Colon (tissue), 2 donors: ENCODE measurements around the gene MPPED1.

ENCODE experiments used
- FAIRE-seq: peaks from 2 replicates; lab custom pipeline; 2012; peaks lifted over from hg19 to GRCh38; lab: Jason Lieb, UNC
- donor health status: control.
- donor health status: control.

MPPED1 gene

DNA sequence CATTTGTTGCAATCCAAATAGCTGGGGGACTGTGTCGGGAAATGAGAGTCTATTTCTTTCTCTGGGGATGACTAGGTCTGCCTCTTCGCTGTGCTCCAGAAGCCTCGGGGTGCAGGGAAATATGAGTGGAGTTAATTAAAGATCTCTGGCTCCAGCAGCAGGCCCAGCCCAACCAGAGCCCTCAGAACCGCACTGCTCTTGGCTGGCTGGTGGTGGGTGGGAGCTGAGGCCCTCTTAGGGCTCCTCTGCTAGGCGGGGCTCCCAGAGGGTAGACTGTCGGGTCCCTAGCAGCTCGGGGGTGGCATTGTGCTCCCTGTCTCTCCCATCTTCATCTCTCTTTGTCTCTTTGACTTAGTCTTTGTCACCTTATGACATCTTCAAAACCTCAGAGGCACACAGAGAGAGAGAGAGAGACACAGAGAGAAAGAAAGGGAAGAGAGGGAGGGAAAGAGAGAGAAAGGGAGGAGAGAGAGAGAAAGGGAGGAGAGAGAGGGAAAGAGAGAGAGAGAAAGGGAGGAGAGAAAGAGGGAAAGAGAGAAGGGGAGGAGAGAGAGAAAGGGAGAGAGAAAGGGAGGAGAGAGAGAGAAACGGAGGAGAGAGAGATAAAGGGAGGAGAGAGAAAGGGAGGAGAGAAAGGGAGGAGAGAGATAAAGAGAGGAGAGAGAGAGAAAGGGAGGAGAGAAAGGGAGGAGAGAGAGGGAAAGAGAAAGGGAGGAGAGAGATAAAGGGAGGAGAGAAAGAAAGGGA lies 20.2 kb downstream of the MPPED1 start:
- FAIRE-seq, result no peak

DNA sequence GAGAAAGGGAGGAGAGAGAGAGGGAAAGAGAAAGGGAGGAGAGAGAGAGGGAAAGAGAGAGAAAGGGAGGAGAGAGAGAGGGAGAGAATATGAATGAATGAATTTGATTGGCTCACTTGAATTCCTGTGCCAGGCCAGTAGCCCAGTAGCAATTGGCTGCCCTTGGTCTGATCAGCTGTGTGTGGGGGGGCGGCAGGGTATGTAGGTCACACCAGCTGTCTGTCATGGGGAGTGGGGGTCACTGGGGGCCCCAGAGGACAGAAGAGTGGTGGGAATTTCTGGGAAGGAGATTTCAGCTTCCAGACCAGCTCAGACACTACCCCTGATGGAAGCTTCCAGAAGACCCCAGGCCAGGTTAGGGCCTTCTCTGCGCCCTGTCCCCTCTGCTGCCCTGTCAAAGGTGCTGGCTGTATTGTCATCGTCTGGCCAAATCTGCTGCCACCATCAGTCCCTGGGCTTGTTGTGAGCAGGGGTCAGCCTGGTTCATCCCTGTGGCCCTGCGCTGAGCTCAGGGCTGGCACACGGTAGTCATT lies 21.1 kb downstream of the MPPED1 start:
- FAIRE-seq, result no peak

DNA sequence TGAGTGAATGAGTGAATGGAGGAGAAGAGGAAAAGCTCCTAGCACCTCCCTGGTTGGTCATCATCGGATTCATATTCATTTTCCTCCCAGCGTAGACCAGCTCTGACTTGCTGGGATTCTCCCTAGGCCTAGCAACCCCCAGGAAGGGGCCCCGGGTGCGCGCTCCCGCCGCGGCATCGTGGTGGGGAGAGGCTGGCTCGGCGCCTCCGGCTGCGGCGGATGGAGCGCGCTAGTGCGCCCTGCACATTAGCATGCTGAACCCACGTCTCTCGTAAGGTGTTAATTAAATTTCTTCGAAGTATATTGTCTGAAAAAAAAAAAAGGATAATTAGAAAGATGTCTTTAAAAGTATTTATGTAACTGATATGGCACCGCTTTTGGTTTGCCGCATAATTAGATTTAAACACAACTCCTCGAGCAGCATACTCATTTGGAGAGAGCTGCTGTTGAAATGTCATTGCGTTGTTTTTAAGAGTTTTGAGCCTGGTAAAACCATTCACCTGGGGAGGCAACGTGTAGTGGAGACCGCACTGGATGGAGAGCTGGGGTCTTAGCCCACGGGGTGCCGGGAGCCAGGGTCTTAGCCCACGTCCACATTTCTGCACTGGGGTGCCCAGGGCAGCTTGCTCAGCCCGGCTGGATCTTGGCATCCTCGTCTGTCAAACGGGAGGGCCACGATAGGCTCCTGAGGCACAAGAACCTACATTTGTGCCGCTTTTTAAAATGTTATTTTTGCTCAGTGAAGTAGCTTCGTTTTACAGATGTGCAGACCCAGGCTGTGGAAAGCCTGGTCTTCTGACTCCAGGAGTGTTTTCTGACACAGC lies 21.8 kb downstream of the MPPED1 start:
- FAIRE-seq, result no peak

DNA sequence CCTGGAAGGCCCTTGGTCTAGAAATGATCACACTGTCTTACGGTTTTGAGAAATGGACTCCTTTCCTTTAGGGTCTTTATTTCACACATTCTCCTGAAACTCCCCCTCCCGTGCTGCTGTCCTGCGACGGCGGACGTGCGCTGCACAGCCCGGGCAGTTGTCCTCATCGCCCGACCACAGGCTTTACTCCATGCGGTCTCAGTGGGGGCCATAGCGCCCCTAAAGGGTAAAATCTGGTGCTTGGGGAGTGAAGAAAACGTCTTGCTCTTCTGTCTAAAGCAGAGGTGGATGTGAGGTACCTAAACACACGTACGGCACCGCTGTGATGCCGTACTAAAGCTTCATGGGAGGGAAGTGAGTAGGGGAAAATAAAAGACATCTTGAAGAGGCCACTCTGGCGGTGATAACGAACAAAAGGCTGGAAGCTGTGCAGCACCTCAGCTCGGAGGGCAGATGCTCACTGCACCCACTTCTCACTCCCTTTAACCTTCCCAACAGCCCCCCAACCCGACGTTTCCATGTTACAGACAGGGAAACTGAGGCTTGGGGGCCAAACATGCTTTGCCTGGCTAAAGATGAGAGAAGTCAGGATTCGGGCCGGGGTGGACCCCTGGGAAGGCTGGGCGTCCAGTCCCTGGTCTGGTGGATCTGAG lies 22.6 kb downstream of the MPPED1 start:
- FAIRE-seq, result no peak

DNA sequence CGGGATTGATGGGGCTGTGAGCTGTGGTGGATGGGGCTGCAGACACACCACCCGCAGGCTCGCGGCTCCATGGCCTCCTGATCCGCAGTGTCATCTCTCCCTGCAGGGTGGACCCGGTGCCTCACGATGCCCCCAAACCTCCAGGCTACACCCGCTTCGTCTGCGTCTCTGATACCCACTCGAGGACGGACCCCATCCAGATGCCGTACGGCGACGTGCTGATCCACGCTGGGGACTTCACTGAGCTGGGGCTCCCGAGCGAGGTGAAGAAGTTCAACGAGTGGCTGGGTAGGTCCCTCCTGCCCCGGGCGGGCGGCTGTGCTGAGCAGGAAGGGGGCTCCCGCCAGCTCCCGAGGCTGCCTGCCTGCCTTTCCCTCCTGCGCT lies 23.1 kb downstream of the MPPED1 start:
- no peak for FAIRE-seq

DNA sequence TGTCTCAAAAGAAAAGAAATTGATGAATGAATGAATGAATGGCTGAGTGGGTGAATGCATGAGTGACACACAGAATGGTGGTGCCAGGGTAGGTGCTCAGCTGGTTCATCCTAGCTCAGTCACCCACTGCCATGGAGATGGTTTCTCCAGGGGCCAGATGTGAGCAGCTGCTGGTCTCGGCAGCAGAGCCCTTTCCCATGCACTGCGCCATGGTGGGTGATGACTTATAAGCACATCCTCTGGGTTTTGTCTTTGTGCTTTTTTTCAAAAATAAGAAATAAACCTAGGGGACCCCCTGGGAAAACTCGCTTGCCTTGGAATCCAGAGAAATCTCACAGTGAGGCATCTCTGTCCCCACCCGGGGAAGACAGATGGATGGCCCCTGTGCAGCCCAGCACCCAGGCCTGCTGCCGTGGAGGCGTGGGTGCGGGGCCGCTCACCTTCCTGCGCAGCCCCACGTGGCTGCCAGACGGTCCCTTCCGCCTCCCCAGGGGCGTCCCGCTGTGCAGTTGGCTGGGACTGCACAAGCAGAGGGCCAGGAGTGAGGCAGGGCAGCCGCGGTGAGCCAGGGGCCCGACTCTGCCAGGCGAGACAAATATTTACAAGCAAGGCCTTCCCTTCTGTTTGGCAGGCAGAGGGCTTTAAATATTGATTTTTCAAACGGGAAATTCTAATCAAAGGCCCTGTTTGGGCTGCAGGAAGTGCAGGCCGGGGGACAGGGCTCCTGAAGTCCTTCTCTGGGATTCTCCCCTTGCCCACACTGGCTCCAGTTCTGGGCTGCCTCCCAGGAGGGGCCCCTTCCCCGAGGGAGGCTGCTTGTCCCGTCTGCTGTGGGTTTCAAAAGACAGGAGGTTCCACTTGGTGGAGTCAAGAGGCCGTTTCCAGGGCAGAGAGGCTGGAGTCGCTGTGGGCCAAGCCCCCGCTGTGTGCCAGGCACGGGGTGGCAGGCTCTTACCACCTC lies 24.3 kb downstream of the MPPED1 start:
- FAIRE-seq, result no peak

DNA sequence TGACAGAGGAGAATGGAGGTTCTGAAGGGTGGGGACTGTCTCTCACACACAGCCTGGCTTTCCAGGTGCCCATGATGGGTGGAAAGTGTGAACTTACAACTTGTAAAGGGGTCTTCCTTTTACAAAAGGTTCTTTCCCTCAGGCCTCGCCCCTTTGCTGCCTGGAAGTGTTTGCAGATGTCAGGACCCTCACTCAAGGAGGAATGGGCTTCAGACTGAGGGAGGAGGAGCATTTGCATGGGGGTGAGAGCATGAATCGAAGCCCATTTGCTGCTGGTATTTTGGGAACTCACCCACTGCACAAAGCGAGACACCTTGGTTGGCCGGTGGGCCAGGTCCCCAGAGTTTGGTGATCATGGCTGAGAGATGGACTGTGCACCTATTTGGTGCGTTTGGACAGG lies 25.1 kb downstream of the MPPED1 start:
- no peak for FAIRE-seq

DNA sequence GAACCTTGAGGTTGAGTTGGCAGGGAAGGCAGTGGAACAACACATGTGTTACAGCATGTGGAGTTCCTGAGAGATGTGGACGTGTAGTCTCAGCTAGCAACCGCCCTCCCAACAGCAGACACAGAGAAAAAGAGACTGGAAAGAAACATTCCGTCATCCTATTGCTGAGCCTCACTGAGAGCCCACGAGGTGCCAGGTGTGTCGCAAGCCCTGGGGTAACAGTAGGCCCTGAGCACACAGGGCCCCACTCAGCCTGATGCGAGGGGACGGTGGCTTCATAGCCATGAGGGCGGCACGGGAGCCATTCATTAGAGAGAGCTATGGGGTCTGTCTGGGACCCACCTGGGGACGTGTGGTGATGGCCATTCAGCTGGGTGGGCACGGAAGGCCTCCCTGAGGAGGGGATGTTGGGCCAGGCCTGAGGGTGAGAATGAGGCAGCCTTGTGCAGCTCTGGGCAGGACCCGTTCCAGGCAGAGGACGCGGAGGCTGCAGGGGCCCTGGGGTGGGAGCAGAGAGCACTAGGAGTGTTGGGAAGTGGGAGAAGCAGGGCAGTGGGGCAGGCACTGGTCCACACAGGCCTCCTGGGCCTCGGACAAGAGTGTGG lies 26.2 kb downstream of the MPPED1 start:
- no peak for FAIRE-seq

DNA sequence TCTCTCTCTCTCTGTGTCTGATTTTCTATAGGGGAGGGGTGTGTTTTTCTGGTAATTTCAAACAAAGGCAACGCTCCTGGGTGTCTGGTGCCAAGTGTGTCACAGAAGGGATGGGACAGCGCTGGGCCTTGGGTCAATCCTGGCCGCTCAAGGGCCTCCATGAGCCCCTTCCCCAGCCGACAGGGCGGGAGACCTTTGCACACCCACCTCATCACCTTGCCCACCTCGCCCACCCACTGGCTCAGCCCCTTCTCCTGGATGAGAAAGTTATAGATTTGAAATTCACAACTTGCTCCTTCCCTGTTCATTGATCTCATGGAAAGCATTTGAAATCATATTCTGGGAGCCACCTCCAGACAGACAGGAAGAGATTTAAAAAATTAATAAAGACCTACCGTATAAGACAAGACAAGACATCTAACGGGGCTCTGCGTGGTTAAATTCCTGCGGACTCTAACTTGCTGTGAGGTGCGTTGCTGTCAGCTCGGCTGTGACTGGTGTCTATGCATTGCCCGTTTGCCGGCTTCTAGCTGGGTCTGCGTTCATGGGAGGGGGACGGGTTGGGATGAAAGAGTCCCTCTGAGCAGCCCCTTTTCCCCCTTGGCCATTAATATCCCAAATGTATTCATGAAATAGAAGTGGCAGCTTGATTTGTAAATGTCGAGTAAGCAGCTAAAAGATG lies 27.0 kb downstream of the MPPED1 start:
- no peak for FAIRE-seq

DNA sequence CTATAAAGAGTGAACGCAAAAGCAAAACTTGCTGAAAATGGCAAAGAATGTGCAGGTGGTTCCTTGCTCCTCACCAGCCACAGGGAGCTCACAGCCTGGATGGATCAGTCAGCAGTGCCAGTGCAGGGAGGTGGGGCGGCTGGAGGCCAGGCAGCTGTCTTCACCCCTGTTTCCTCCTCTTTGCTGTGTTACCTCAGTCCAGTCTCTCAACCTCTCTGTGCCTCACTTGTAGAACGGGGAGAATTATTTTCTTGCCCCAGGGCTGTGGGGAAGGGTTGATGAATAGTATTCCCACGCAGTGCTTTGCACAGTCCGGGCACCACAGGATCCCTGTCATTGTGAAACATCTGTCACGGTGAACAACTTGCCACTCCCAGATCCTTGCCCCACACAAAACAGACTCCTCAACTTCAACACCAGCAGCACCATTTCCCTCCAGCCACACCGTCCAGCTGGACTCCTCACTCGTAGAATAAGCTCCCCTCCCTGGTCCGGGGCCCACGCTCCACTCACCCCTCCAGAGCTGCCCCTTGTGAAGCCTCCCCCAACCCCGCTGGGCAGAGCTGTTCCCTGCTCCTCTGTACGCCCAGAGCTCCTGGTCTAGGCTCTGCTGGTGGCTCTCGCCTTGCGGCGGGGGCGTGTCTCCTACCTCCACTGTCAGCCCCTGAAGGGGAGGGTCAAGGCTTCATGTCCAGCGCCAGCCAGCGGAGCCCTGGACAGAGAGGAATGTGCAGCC lies 27.7 kb downstream of the MPPED1 start:
- FAIRE-seq, result no peak

DNA sequence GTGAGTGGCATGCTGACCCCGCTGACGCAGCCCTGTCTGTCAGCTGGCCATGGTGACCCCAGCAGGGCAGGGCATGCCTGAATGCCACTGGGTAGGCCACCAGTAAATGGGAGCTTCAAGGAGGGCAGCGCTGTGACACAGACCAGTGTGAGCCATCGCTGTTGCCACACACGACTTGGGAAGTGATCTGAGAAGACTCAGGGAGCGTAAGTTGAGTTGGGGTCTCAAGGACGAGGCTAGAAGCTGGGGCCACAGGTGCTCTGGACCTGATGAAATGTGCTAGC lies 28.2 kb downstream of the MPPED1 start:
- FAIRE-seq, result no peak

DNA sequence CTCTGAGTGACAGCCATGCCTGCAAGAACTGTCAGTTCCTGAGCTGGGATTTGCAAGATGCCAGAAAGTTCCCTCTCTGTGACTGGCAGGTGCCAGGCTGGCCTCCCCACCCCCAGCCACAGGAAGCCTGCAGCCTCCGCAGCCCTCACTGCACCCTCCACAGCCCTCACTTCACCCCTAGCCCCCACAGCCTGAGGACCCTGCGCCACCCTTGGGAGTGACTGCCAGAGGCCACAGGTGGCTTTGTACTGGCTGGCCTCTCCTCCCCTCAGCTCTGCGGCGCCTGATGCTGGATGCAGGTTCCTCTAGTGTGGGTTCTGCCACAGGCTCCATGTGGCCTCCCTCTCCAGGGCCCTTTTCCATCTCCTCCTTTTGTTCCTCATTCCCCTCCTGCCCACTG lies 28.7 kb downstream of the MPPED1 start:
- no peak for FAIRE-seq

DNA sequence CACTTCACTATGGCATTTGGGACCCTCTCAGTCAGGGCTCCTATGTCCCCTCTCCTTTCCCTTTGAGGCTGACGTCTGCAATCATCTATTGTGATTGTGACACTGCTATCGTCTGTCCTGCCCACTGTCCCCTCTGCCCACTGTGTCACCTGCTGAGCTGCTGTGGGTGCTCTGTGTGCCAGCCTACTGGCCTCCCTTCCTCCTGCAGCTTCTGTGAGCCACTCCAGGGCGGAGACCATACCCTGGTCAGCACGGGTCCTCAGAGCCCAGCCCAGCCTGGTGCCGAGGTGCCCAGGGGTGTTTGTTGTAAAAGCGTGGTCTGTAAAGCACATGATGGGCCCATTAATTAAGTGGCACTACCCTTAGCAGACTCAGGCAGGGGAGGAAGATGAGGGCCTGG lies 29.4 kb downstream of the MPPED1 start:
- no peak for FAIRE-seq

DNA sequence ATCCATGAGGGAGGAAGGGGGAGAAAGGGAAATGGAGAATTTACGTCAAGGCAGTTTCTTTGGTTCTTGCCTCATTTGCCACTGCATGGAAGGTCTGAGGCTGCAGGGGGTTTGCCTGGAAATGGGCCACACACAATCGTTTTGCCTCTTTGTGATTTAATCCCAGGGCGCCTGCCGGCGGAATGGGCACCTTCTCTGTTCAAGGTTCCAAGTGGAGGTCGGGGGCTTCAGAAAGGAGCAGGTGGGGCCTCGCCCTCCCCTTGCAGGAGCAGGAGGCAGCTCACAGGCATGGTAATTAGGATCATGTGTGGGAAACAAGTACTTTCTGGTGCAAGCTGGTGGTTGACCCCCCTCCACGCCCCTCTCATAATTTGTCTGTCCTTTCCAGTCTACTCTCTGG lies 29.9 kb downstream of the MPPED1 start:
- FAIRE-seq, result no peak

DNA sequence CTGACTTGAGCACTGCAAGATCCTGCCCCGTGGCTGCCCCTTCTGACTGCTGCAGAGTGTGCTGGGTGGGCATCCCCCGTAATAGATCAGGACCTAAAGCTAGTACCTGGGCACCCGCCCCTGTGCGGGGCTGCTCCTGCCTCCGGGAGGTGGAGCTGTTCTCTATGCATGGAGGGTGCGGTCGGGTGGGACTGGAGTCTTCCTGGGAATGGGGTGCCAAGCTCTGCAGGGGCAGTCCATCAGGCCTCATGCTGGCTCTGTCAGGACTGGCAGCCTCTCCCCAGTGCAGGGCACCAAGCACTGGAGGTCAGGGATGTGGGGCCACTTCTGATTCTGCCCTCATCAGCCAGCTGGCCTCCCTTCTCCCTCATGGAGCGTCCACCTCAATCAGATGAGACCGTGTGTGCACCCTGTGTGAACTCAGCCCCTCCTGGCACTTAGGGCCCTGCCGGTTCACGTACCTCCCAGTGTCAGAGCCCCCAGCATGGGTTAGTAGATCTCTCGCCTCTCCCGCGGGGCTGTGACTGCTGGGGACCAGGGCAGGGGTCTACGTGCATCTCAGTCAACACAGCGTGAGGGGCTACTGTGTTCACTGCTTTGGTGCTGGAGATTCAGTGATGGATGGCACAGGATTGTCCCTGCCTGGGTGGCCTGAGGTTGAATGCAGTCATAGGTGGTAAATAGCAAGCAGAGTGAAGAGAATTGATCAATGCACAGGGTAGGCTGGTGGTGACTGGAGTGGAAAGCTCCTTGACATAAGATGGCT lies 30.8 kb downstream of the MPPED1 start:
- FAIRE-seq, result no peak

DNA sequence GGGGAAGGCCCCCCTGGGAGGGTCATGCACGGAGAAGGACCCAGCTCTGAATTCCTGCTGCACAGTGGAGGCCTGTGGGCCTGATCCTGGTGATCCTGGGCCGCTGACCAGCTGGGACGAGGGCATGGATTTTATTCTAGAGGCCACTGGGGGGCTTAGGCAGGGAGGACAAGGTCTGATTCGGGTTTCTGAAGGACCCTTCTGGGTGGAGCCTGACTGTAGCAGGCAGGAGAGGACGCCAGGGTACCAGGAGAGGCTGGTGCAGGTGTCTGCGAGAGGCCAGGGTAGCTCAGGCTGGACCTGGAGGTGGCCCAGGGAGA lies 31.3 kb downstream of the MPPED1 start:
- no peak for FAIRE-seq

DNA sequence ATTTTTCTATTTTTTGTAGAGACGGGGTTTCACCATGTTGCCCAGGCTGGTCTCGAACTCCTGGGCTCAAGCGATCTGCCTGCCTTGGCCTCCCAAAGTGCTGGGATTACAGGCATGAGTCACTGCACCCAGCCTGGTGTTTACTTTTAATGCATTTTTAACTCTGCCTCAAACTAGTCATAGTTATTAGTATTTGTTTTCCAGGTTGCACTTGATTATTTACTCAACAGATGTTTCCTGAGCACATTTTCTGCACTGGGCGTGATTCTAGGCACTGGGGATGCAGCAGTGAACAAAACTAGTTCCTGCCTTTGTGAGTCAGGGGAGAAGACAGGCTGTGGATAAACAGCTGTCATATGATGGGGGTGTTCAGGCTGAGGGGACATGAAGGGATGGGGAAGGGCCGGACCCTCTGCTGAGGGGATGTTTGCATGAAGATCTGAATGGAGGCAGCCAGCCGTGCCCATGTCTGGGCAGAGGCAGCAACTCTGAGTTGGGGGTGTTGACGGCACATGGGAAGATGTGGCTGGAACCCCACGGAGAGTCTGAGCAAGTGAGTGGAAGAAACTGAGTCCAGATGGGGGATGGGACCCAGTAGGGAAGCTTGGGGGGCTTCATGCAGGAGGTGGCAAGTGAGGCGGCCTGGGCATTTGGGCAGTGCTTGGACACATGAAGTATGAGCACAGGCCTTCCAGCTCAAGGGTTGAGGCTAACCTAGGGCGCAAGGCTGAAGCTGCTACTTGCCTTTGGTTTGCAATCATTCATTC lies 34.4 kb downstream of the MPPED1 start:
- FAIRE-seq, result no peak

DNA sequence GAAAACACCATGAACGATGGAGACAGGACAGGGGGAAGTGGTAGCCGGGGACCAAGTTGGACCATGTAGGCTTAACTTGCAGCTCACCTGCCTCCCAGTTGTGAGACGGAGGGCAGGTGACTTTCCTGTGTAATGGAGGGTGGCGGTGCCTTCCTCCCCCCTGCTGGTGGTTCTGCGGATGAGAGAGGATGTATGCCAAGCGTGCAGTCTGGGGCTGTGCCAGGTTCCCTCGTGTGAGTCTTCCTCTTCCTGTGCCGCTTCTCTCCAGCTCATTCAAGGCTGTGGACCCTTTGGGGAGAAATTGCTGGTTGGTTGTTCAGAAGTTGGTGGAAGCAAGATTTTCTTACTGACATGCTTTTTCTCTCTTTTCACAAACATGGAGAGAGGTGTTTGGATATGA lies 35.1 kb downstream of the MPPED1 start:
- FAIRE-seq, result no peak

DNA sequence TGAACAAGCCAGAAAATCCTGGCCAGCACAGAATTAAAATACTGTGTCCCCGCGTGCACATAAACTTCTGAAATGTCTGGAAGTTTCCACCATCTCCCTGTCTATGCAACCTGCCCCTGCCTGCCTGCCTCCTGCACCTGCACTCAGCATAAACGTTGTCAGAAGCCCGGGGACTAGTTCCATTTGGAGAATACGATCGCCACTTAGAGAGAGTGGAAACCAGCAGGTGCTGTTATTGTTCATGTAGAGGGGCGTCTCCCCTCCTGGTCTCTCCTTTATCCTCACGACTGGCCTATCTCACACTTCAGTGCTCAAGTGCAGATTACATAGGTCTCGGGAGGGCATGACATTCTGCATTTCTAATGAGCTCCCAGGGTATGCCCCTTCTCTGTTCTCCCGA lies 35.6 kb downstream of the MPPED1 start:
- FAIRE-seq, result no peak
